Ectodermal cell (in vitro differentiated cells): ENCODE measurements around the gene DHRS7B.
"Not testable (repeated sequence)": the region's sequence is repeated elsewhere in the genome, so short reads cannot be mapped to it uniquely, and the experiment has no call there.

Experiments
- H3K27ac ChIP-seq: 2 replicates; pipeline ENCODE4 v1.7.0; 2013; ENCODE audit warnings: mild to moderate bottlenecking, low read depth, low read length; ENCODE audit not compliant: insufficient read depth, poor library complexity, severe bottlenecking
- H3K27me3 ChIP-seq: 2 replicates; pipeline ENCODE4 v1.7.0; 2013; ENCODE audit warnings: mild to moderate bottlenecking, low read length; ENCODE audit not compliant: insufficient read depth, control insufficient read depth, poor library complexity, severe bottlenecking
- H3K36me3 ChIP-seq: one replicate; pipeline ENCODE4 v1.7.0; 2013; ENCODE audit warnings: low read length; ENCODE audit not compliant: control insufficient read depth, insufficient read depth
- H3K4me1 ChIP-seq: one replicate; pipeline ENCODE4 v1.7.0; 2013; ENCODE audit warnings: low read length; ENCODE audit not compliant: control insufficient read depth, insufficient read depth
- H3K4me3 ChIP-seq: 2 replicates; pipeline ENCODE4 v1.7.0; 2013; ENCODE audit warnings: low read depth, low read length, control low read depth; ENCODE audit not compliant: insufficient read depth
- H3K9me3 ChIP-seq: 2 replicates; pipeline ENCODE4 v1.7.0; 2013; ENCODE audit warnings: mild to moderate bottlenecking, low read length, moderate library complexity; ENCODE audit not compliant: control insufficient read depth
- WGBS, 2 experiments: methylation state at CpG; one replicate each; pipeline ENCODE4 v1.1.7; 2013; ENCODE audit warnings: missing lambda C conversion rate in 2 of 2; 5-methylcytosine and 5-hydroxymethylcytosine counted together

The DHRS7B gene

GRCh38 chr17:21214015-21214776 is 87.4 kb downstream of the DHRS7B start, which contains the start of gene TMEM11:
TMEM11 (minus strand) TSS chr17:21214161; CDS start chr17:21214152, 9 bp downstream.
- Histone ChIP-seq H3K9me3 (no peaks in the 10 kb centered on the region), H3K27ac (peak within 1 kb of the TSS; percentile 88), H3K36me3 (no peaks in the 10 kb centered on the region), H3K4me1 (peaks cover 13% of the 10 kb centered on the region), H3K27me3 (no peaks in the 10 kb centered on the region), H3K4me3 (peak within 1 kb of the TSS; percentile 100)
- 0% methylated on average over 76 of the region's 76 CpGs for WGBS, 2 experiments

- 5 to 6% methylated on average over 23 of the region's 23 CpGs for WGBS, 2 experiments
Measured at GRCh38 chr17:21214777-21215541, 88.2 kb downstream of the DHRS7B start.

GRCh38 chr17:21215935-21216334 is 89.2 kb downstream of the DHRS7B start:
- 90 to 93% methylated on average over 5 to 6 of the region's 6 CpGs for WGBS, 2 experiments

More at GRCh38 chr17:21214777-21215541, 88.2 kb downstream of the DHRS7B start:
- H3K4me1 ChIP-seq = peaks cover 13% of the 10 kb centered on the region
- H3K36me3 ChIP-seq = no peaks in the 10 kb centered on the region
- H3K9me3 ChIP-seq = no peaks in the 10 kb centered on the region
- peak overlapping the region; percentile 88 for H3K27ac ChIP-seq
- H3K27me3 ChIP-seq = no peaks in the 10 kb centered on the region
- peak overlapping the region; percentile 100 for H3K4me3 ChIP-seq

GRCh38 chr17:21217346-21217745 is 90.6 kb downstream of the DHRS7B start:
- Histone ChIP-seq H3K4me3 (no peak overlapping the region), H3K36me3 (no peaks in the 10 kb centered on the region), H3K27ac (no peak overlapping the region), H3K4me1 (peaks cover 13% of the 10 kb centered on the region), H3K27me3 (no peaks in the 10 kb centered on the region), H3K9me3 (no peaks in the 10 kb centered on the region)
- 88 to 96% methylated on average over 1 of the region's 1 CpG for WGBS, 2 experiments

More at GRCh38 chr17:21215935-21216334, 89.2 kb downstream of the DHRS7B start:
- Histone ChIP-seq H3K27me3 (no peaks in the 10 kb centered on the region), H3K4me1 (peaks cover 13% of the 10 kb centered on the region), H3K36me3 (no peaks in the 10 kb centered on the region), H3K9me3 (no peaks in the 10 kb centered on the region), H3K27ac (no peak overlapping the region), H3K4me3 (no peak overlapping the region)

- Histone ChIP-seq H3K27ac (no peak overlapping the region), H3K36me3 (no peaks in the 10 kb centered on the region), H3K4me3 (no peak overlapping the region), H3K27me3 (no peaks in the 10 kb centered on the region), H3K9me3 (no peaks in the 10 kb centered on the region), H3K4me1 (peaks cover 6% of the 10 kb centered on the region)
- 69 to 79% methylated on average over 3 of the region's 3 CpGs for WGBS, 2 experiments
Measured at GRCh38 chr17:21218101-21218500, 91.3 kb downstream of the DHRS7B start.

- H3K9me3 ChIP-seq = no peaks in the 10 kb centered on the region
- no peaks in the 10 kb centered on the region for H3K27me3 ChIP-seq
- 92 to 96% methylated on average over 3 of the region's 3 CpGs for WGBS, 2 experiments
- peaks cover 6% of the 10 kb centered on the region for H3K4me1 ChIP-seq
- H3K4me3 ChIP-seq = no peak overlapping the region
- no peak overlapping the region for H3K27ac ChIP-seq
- no peaks in the 10 kb centered on the region for H3K36me3 ChIP-seq
Measured at GRCh38 chr17:21218831-21219380, 92.1 kb downstream of the DHRS7B start.

- no peaks in the 10 kb centered on the region for H3K9me3 ChIP-seq
- no peaks in the 10 kb centered on the region for H3K36me3 ChIP-seq
- whole genome bisulfite sequencing, 2 experiments = 90 to 91% methylated on average over 6 of the region's 6 CpGs
Measured at GRCh38 chr17:21223086-21223485, 96.3 kb downstream of the DHRS7B start.

GRCh38 chr17:21227277-21227676 is 100.5 kb downstream of the DHRS7B start:
- WGBS, 2 experiments = 90 to 92% methylated on average over 11 of the region's 11 CpGs
- H3K4me1 ChIP-seq, H3K27ac ChIP-seq, H3K9me3 ChIP-seq, H3K4me3 ChIP-seq, H3K27me3 ChIP-seq, H3K36me3 ChIP-seq: not testable (repeated sequence)

More at GRCh38 chr17:21223086-21223485, 96.3 kb downstream of the DHRS7B start:
- H3K27ac ChIP-seq = no peak overlapping the region
- no peaks in the 10 kb centered on the region for H3K4me1 ChIP-seq
- no peaks in the 10 kb centered on the region for H3K27me3 ChIP-seq
- H3K4me3 ChIP-seq = no peak overlapping the region

- no peaks in the 10 kb centered on the region for H3K9me3 ChIP-seq
- H3K36me3 ChIP-seq = no peaks in the 10 kb centered on the region
- WGBS, 2 experiments = 88 to 89% methylated on average over 4 of the region's 4 CpGs
- H3K4me1 ChIP-seq = no peaks in the 10 kb centered on the region
- H3K27me3 ChIP-seq = no peaks in the 10 kb centered on the region
- no peak overlapping the region for H3K4me3 ChIP-seq
- H3K27ac ChIP-seq = no peak overlapping the region
Measured at GRCh38 chr17:21228111-21228510, 101.3 kb downstream of the DHRS7B start.

- H3K27ac ChIP-seq = no peak overlapping the region
- no peak overlapping the region for H3K4me3 ChIP-seq
- no peaks in the 10 kb centered on the region for H3K36me3 ChIP-seq
- H3K4me1 ChIP-seq = no peaks in the 10 kb centered on the region
- H3K27me3 ChIP-seq = no peaks in the 10 kb centered on the region
- WGBS, 2 experiments = 96 to 98% methylated on average over 2 of the region's 2 CpGs
- H3K9me3 ChIP-seq = no peaks in the 10 kb centered on the region
Measured at GRCh38 chr17:21228845-21229244, 102.1 kb downstream of the DHRS7B start.
